NCI-H2171 treated with DMSO at 0.1 percent for 48 hours (cell line): Measurements from ENCODE around the gene SLC6A9.

Experiments used
- DNase-seq: peaks from one replicate; lab custom pipeline; 2025; lab: John Stamatoyannopoulos, UW

SLC6A9 gene

GRCh38 chr1:44048532-44049215 lies 17.4 kb upstream of the SLC6A9 start:
- DNase-seq, result no peak

- no peak for DNase-seq
These were observed 15.9 kb upstream of the SLC6A9 start for GRCh38 chr1:44047131-44047530.

- no peak for DNase-seq
These were observed 13.8 kb upstream of the SLC6A9 start for GRCh38 chr1:44045064-44045463.

GRCh38 chr1:44044071-44044801 lies 13.0 kb upstream of the SLC6A9 start:
- no peak for DNase-seq

GRCh38 chr1:44043176-44044070 lies 12.2 kb upstream of the SLC6A9 start:
- no peak for DNase-seq

GRCh38 chr1:44040846-44041245 lies 9.6 kb upstream of the SLC6A9 start:
- no peak for DNase-seq

- DNase-seq, result no peak
These were observed 9.2 kb upstream of the SLC6A9 start for GRCh38 chr1:44040418-44040817.

GRCh38 chr1:44038876-44039657 lies 7.8 kb upstream of the SLC6A9 start:
- no peak for DNase-seq

GRCh38 chr1:44037154-44037553 lies 5.9 kb upstream of the SLC6A9 start:
- DNase-seq, result peak; percentile 94

- peak; percentile 88 for DNase-seq
These were observed 5.3 kb upstream of the SLC6A9 start for GRCh38 chr1:44036409-44037139.

- DNase-seq, result no peak
These were observed 4.6 kb upstream of the SLC6A9 start for GRCh38 chr1:44035726-44036408.

- DNase-seq, result no peak
These were observed 3.9 kb upstream of the SLC6A9 start for GRCh38 chr1:44034976-44035716.

GRCh38 chr1:44034423-44034822 lies 3.2 kb upstream of the SLC6A9 start:
- no peak for DNase-seq

GRCh38 chr1:44033756-44034155 lies 2.5 kb upstream of the SLC6A9 start:
- DNase-seq, result no peak

- no peak for DNase-seq
These were observed 1.8 kb upstream of the SLC6A9 start for GRCh38 chr1:44033041-44033575.

- peak; percentile 3 for DNase-seq
These were observed 1.0 kb upstream of the SLC6A9 start for GRCh38 chr1:44032170-44032790.

- DNase-seq, result peak; percentile 51
These were observed 534 bp downstream of the SLC6A9 start for GRCh38 chr1:44030605-44031251.

GRCh38 chr1:44029911-44030604 lies 1.2 kb downstream of the SLC6A9 start:
- DNase-seq, result peak; percentile 78
